ELF-1 (cell line): ENCODE results near the gene TSC22D4.
"Not testable (repeated sequence)": the region's sequence is repeated elsewhere in the genome, so short reads cannot be mapped to it uniquely, and the experiment has no call there.

Experiments
- DNase-seq: peaks from one replicate; pipeline ENCODE4 v3.0.0-alpha.2; 2016; ENCODE audit warnings: low read depth, low spot score

The TSC22D4 gene

DNA sequence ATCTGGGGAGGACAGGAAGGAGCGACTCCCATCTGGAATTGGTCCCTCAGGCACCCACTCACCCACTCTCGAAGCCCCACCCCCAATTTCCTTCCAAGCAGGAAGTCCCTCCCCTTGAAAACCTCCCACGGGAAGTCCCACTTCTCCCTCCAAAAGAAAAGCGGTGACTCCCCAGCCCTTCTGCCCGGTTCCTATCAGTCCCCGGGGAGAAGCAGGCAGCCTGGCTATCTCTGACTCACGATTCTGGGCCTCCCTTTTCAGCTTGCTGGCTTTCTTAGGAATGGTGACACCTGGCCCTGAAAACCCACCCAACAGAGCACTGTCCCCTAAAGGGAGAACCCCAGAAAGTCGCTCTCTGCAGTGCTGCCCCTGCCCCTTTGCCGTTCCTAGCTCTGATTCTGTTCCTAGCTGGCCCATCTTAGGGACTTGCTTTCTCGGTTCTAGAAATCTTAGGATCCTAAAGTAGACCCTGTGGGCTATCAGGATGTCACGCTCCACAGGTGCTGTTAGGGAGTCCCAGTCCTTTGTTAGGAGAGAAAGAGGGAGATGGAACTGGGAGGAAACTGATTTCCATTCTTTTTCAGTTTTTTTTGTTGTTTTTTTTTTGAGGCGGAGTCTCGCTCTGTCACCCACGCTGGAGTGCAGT lies 6.0 kb downstream of the TSC22D4 start:
- no peak for DNase-seq

DNA sequence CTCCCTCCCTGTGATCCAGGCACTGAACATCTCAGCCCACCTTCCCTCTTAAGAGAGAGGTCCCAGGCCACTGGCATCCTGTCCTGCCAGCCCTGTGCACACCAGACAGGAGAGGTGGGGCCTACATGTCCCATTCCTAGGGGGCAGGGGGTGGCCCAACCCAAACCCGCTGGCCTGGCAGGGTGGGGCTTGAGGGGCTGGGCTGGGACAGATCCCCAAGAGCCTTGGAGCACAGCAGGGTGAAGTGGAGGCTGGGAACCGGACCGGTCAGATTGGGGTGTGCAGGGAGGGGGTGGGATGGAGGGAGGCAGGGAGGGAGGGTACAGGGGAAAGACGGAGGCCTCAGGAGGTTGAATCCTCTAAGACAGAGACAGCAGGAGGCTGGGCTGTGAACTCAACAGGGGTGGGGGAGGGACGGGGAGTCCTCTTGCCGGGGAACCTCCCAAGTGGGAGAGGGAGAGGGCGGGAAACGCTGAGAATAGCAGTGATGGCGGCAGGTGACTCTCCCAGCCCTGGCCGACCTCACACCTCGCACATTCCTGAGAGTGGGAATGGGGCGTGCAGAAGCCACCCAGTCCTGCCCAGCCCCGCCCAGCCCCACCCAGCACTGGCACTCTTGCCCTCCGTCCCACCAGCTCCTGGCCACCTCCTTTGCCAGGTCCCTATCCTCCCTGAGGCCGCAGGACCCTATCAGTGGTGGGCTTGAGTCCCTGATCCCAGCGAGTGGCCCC lies 6.7 kb downstream of the TSC22D4 start:
- DNase-seq: no peak

DNA sequence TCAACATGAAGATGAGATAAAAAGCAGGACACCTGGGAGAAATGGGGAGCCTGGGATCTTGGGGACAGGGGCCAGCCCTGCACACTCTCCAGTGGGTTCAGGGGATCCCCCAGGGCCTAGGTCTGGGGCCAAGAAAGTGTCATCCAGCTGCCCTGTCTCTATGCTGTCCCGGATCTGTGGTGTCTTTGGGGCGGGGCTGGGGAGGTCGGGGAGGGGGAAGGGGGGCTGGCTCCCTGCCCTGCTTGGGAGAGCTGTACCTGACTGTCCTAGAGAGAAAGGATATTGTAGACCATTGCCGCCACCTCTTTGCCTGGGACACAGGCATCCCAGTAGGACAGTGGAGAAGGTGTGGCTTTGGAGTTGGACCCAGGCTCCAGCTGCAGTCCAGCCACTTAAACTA lies 8.0 kb downstream of the TSC22D4 start:
- no peak for DNase-seq

DNA sequence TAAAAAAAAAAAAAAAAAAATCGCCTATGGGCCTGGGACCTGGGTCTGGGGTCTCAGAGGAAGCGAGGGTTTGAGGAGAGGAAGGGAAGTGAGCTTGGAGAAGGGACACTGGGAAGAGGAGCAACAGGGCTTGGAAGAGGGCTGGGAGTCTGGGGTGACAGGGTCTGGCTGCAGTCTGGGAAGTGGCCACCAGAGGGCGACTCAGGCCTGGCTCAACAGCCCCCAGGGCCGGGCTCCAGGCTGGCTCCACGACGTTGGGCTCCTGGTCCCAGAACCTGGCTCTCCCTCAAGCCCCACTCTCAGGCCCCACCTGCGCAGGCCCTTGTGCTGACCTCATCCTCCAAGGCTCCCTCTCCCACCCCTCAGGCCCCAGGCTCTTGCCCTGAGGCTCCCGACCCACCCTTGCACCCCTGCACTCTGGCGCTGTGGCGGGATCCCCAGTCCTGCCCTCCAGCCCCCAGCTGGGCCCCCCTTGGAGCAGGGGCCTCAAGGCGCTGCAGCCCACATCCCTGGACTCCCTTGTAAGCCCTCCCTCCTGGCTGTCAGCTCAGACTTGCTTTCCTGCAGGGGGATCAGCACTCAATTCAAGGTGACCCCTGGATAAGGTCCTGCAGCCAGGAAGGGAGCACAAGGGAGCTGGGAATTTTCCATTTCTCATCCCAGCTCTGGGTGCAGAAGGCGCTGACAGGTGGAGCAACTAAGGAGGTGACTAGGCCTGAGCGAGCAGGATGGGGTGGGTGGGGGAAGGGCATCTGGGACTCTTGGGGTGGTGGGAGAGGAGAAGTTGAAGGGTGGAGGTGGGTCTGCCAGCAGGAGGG lies 9.6 kb downstream of the TSC22D4 start:
- DNase-seq: peak; percentile 95

DNA sequence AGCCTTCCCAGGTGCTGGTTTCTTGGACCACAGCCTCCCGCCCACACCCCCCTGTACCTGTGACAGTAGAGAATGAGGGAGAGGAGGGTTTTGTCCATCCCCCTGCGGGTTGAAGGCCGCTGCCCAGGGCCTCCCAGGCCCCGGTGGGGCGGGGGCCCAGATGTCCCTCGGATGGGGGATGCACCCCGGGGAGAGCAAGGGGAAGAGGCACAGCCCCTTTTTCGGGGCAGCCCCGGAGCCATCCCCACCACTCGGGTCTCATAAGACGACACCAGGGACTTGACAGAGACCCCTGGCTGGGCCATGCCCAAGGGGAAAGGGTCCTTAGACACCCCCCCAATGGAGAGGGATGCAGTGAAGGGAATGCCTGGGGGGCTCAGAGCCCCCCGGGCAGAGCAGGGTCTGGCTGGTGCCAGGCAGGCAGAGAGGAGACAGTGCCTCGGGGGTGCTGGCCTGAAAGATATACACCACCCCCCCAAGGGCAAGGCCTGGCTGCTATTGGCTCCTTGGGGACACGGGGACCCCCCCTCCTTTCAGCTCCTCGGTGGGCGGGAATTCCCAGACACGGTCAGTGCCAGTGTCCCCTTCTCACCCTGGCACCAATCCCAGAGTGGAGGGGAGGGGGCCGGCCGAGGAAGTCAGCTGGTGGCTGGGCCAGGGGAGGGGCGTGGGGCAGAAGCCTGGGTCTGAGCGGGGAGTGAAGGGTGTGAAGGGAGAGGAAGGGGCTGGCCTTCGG lies 11.2 kb downstream of the TSC22D4 start:
- no peak for DNase-seq

DNA sequence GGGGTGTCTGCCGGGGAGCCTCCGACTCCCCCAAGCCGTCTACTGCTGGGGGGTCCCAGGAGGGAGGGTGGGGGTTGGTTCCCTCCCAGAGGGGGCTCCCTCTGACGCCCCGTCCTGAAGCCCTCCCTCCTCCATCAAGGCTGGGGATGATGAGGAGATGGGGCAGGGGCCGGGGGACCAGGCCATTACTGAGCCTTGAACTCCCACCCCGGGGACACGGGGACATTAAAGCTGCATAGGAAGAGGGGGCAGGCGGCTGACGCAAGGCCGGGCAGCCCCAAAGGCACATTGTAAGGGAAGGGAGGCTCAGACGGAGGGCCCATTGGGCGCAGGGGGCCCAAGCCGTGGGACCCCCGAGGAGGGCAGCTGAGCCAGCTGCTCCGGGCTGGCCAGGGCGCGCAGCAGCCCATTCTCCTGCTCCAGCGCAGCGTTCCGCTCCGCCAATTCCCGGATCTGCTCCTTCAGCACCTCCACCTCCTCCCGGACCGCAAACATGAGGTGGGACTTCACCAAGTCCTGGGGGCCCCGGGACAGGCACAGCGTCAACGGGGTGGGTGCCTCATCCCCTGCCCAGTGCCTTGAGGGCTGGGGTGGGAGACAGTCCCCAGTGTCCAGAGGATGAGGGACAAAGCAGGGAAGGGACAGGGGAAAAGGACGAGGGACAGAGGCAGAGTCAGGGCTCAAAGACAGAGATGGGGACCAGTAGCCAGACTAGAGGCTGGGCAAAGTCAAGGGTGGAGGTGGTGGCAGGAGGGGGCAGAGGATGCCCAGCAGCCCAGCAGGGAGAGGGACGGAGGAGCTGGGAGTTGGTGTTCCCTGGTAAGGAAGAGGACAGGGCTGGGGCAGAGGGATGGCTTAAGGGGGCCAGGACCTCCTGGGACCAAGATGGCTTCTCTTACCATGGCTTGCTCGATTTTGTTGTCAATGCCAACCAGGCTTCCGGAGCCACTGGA lies 12.1 kb downstream of the TSC22D4 start:
- no peak for DNase-seq

DNA sequence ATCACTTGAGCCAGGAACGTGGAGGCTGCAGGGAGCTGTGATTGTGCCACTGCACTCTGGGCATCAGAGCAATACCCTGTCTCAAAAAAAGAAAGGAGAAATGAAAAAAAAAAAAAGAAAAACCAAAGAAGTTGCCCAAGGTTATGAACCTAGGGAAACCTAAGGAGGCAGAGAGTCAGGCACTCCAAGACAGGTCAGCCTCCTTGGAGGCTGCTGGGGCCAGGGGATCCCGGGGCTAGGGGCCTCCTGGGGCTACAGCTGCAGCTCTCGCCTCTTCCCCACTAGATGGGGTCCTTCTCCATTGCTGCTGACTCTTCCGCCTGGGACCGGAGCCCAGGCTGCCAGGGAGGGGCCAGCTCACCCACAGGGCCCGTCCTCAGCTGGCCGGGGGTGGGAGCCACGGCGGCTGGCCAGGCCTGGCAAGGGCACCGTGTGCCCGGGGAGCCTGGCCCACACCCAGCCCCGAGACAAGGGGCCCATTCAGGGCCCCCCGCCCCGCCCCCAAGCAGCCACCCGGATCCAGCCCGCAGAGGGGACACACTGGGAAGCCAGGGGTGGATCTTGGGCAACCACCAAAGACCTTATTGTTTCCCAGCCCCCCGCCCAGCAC lies 13.2 kb downstream of the TSC22D4 start:
- peak; percentile 68 for DNase-seq

DNA sequence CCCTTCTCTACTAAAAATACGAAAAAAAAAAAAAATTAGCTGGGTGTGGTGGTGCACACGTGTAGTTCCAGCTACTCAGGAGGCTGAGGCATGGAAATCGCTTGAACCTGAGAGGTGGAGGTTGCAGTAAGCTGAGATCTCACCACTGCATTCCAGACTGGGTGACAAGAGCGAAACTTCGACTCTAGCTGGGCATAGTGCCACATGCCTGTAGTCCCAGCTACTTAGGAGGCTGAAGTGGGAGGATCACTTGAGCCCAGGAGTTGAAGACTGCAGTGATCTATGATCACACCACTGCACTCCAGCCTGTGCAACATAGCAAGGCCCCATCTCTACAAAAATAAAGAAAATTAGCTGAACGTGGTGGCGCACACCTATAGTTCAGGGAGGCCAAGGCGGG lies 13.7 kb downstream of the TSC22D4 start:
- no peak for DNase-seq

DNA sequence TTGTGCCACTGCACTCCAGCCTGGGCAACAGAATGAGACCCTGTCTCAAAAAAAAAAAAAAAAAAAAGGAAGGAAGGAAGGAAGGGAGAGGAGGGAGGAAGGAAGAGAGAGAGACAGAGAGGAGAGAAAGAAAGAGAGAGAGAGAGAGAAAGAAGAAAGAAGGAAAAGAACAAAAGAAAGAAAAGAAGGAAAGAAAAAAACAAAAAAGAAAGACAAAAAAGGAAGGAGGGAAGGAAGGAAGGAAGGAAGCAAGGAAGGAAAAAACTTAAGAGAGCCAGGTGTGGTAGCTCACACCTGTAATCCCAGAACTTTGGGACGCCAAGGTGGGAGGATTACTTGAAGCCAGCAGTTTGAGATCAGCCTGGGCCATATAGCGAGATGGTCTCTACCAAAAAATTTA lies 14.2 kb downstream of the TSC22D4 start:
- no peak for DNase-seq

DNA sequence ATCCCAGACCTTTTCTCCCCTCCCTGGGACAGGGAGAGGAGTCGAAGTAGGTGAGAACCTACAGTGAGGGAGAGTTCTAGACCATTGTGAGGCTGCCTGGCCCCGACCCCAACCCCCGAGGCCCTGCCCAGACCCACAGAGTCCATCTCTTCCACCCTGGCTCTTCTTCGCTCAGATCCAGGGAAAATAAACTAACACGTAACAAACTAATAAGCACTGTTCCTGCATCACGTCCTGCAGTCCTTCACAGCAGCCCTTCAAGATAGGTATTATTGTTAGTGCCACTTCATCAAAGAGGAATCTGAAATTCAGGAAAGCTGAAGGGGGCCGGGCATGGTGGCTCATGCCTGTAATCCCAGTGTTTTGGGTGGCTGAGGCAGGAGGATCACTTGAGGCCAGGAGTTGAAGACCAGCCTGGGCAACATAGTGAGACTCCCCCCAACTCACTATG lies 14.8 kb downstream of the TSC22D4 start, which contains the start of gene SPACDR:
SPACDR (minus strand) TSS at position 51 of the 451 bp plus-strand sequence. CDS start 235 bp downstream, outside the sequence.
- DNase-seq: no peak

DNA sequence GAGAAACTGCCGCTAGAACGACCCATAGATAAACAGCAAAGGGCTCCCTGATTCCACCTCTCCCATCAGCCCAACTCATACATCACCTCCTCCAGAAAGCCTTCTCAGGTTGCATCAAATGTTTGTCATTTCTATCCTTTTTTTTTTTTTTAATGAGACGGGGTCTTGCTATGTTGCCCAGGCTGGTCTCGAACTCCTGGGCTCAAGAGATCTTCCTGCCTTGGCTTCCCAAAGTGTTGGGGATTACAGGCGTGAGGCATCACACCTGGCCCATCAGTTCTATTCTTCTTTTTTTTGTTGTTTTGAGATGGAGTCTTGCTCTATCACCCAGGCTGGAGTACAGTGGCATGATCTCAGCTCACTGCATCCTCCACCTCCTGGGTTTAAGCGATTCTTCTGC lies 22.0 kb downstream of the TSC22D4 start:
- no peak for DNase-seq

DNA sequence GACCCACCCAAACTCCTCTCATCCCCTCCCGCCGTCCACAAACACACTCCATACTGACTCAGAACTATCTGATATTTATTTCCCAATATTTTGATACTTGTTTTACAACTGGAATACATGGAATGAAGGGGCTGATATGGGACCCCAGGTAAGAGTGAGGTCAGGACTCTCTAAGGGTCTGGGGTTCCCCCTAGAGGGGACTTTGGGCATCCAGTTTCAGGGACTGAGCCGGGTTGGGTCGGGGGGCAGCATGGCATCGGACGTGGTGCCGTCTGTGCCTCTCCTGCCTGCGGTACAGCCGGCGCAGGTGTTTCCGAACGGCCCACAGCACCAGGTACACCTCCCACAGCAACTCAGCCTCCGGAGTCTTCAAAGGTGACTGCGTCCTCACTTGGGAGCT lies 22.5 kb downstream of the TSC22D4 start:
- no peak for DNase-seq

DNA sequence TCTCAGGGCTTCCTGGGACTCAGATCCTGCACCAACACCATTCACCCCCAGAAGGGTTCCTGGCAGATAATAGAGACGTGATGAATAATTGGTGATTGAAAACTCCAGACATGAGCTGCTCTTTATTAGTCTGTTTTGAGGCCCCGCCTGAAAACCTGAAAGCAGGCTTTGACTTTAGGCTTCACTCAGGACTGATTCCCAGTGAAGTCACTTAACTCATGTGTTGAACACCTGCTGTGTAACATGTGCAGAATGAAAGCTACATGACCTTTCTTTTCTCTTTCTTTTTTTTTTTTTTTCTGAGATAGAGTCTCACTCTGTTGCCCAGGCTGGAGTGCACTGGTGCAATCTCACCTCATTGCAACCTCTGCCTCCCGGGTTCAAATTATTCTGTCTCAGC lies 23.8 kb downstream of the TSC22D4 start:
- DNase-seq: no peak

DNA sequence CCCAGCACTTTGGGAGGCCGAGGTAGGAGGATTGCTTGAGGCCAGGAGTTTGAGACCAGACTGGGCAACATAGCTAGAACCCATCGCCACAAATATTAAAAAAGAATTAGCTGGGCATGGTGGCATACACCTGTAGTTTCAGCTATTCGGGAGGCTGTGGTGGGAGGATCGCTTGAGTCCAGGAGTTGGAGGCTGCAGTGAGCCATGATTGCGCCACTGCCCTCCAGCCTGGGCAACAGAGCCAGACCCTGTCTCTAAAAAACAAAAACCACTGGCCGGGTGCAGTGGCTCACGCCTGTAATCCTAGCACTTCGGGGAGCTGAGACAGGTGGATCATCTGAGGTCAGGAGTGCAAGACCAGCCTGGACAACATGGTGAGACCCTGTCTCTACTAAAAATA lies 25.2 kb downstream of the TSC22D4 start:
- not testable (repeated sequence) for DNase-seq

DNA sequence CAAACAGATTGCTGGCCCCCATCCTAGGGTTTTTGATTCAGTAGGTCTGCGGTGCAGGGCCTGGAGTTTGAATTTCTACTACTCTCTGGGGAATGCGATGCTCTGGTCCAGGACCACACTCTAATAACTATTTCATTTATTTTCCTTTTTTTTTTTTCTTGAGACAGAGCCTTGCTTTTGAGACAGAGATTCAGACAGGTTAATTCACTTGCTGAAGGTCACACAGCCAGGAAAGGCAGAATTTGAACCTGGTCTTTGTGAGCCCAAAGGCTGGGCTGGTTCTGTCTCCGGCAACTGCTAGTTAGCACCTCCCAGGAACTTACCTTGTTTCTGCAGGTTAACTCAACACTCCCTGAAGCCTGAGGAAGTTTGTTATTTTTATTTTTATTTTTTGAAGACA lies 26.5 kb downstream of the TSC22D4 start:
- DNase-seq: no peak

DNA sequence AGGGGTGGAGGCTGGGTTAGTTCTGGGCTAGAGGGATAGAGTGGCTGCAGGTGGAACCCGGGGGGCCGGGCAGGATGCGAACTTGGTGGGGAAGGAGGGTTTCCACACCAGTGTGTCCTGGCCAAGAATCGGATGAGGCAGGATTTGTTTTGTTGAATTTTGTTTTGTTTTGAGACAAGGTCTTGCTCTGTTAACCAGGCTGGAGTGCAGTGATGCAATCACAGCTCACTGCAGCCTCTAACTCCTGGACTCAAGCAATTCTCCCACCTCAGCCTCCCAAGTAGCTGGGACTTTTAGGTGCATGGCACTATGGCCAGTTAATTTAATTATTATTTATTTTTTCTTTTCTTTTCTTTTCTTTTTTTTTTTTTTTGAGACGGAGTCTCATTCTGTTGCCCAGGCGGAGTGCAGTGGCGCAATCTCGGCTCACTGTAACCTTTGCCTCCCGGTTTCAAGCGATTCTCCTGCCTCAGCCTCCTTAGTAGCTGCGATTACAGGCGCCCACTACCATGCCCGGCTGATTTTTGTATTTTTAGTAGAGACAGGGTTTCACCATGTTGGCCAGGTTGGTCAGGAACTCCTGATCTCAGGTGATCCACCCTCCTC lies 29.7 kb downstream of the TSC22D4 start:
- no peak for DNase-seq

DNA sequence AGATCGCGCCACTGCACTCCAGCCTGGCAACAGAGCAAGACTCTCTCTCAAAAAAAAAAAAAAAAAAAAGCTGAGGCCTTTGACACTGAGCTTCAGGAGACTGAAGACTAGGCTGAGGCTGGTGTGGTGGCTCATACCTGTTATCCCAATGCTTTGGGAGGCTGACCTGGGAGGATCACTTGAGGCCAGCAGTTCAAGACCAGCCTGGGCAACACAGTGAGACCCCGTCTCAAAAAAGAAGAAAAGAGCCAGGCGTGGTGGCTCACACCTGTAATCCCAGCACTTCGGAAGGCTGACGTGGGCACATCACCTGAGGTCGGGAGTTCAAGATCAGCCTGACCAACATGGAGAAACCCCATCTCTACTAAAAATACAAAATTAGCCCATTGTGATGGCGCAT lies 31.7 kb downstream of the TSC22D4 start:
- not testable (repeated sequence) for DNase-seq

DNA sequence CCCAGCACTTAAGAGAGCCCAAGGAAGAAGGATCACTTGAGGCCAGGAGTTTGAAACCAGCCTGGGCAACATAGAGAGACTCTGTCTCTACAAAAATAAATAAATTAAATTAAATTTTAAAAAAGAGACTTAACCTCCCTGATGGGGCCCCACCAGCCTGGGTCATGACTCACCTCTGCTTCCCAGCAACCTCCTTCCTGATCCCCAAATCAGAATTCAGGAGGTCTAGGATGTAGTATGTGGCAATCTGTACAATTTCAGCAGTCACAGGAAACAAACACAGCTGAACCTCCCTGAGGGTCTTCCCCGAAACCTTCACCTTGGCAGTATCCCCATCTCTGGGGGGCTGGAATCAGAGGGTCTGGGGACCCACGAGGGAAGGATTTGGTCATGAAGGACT lies 33.0 kb downstream of the TSC22D4 start:
- no peak for DNase-seq
